ENCODE data around the gene MAOA. TPM values are rescaled to one million over a fixed set of nuclear protein-coding genes. Genes with fewer than 3 reads are reported as not detected.
"Not testable (repeated sequence)": the region's sequence is repeated elsewhere in the genome, so short reads cannot be mapped to it uniquely, and the experiment has no call there.

The MAOA gene
- total RNA-seq = 1 to 10 TPM in 1 of 2 donors, under 1 TPM in 1; 0.66 to 3.8 TPM

DNA sequence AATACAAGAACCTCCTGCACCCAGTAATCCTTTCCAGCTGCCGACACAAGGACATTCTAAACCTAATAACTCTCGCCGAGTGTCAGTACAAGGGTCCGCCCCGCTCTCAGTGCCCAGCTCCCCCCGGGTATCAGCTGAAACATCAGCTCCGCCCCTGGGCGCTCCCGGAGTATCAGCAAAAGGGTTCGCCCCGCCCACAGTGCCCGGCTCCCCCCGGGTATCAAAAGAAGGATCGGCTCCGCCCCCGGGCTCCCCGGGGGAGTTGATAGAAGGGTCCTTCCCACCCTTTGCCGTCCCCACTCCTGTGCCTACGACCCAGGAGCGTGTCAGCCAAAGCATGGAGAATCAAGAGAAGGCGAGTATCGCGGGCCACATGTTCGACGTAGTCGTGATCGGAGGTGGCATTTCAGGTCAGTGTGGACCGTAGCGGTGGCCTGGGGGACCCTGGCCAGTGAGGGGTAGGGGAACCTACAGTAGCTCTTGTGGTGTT, at the start of gene MAOA:
MAOA (plus strand) TSS at position 295 of the 490 bp plus-strand sequence; CDS start at position 338, 43 bp downstream.
- ATAC-seq = no peak
- peak; percentile 2 to 52 for DNase-seq (ENCODE audit: low spot score in 2 of 2)
- no peaks in the 10 kb centered on the region for H3K9me3 Mint-ChIP-seq
- H3K36me3 Mint-ChIP-seq = peaks cover 0 to 5% of the 10 kb centered on the region in 2 donors
- H3K27ac Mint-ChIP-seq = peak within 1 kb of the TSS; percentile 55 to 97

DNA sequence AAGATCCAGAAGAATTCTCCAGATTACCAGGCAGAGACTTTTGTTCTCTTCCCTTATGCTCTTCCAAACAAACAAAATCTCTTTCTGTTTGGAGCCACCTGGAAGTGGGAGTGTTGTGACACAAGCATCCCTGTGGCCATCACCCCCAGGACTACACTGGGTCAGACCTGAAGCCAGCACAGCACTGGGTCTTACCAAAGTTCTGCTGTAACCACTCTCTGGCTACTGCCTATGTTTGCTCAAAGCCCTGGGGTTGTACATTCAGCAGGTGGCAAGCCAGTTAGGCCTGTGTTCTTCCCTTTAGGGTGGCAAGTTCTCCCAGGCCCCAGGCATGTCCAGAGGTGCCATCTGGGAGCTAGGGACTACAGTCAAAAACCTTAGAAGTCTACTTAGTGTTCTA, 43.7 kb upstream of the MAOA start:
- H3K9me3 Mint-ChIP-seq = no peaks in the 10 kb centered on the region
- ATAC-seq = no peak

DNA sequence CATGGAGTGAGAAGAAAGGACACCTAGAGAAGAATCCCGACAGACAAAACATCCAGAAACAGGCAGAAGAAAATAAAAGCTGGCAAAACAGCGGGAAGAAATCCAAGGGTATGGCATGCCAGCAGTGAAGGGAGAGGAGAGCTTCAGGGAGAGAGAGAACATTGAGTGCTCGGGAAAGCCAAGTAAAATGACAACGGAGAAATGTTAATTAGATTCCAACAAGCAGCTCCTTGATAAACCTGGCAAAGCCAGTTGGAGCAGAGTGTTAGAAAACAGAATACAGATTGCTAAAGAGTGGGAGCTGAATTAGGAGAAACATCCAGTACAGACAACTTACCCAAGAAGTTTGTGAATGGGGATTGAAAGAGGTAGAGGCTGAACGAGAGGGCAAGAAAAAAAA, 40.4 kb upstream of the MAOA start:
- no peak overlapping the region for H3K27ac Mint-ChIP-seq
- ATAC-seq (no peak), DNase-seq (ENCODE audit: low spot score in 2 of 2) (no peak)
- H3K36me3 Mint-ChIP-seq = no peaks in the 10 kb centered on the region
- no peaks in the 10 kb centered on the region for H3K9me3 Mint-ChIP-seq

More for the DNA sequence above, 43.7 kb upstream of the MAOA start:
- H3K27ac Mint-ChIP-seq = no peak overlapping the region
- H3K36me3 Mint-ChIP-seq = no peaks in the 10 kb centered on the region
- DNase-seq (ENCODE audit: low spot score in 2 of 2) = no peak

DNA sequence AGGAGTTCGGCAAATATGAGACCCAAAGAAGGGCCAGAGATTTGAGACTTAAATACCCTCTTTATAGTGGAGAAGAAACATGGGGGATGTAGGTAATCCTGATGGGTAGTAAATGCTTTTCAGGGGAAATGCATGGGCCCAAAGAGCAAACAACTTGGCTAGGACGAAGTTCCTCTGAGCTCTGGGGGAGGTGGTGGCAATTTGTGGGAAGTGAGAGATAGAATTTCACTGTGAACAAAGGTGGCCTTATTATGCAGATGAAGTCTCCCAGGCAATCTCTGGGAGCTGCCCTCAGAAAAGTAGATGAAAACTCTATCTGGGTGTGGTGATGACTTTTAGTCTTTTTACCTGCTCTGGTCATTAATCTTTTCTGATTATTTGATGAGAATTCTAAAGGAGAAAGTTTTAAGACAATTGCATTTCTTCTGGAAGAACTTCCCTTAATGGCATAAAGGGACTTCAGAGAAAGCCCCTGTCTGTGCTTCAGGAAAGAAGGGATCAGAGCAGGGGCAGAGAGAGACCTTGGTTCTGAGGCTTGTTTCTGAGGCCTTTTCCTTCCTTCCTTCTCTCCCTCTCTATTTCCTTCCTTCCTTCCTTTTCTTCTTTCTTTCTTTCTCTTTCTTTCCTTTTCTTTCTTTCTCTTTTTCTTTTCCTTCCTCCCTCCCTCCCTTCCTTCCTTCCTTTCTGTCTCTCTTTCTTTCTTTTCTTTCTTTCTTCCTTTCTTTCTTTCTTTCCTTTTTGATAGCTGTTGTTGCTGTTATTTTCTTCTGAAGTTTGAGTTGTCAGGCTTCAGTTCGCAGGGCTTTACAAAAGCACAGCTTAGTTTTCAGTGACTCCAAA, 37.5 kb upstream of the MAOA start:
- ATAC-seq (no peak), DNase-seq (ENCODE audit: low spot score in 2 of 2) (no peak)
- H3K36me3 Mint-ChIP-seq = no peaks in the 10 kb centered on the region
- no peak overlapping the region for H3K27ac Mint-ChIP-seq
- no peaks in the 10 kb centered on the region for H3K9me3 Mint-ChIP-seq

DNA sequence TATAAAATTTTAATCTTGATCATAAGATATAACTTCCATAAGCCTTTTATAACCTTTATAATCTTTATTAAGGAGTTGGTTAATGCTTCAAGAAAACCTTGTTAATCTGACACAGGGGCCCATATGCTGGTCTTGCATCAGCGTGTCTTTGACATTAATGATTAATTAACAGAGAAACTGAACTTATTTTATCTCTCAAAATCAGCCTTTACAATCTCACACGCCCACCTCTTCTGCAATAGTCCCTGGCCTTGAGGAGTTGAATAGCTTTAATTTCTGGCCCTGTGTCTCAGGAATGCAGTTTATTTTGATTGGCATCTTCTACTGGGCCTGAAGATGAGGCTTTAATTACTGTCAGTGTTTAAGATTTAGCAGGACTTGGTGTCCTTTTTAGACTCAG, 36.2 kb upstream of the MAOA start:
- ATAC-seq; DNase-seq (ENCODE audit: low spot score in 2 of 2); H3K9me3 Mint-ChIP-seq; H3K27ac Mint-ChIP-seq; H3K36me3 Mint-ChIP-seq: not testable (repeated sequence)

DNA sequence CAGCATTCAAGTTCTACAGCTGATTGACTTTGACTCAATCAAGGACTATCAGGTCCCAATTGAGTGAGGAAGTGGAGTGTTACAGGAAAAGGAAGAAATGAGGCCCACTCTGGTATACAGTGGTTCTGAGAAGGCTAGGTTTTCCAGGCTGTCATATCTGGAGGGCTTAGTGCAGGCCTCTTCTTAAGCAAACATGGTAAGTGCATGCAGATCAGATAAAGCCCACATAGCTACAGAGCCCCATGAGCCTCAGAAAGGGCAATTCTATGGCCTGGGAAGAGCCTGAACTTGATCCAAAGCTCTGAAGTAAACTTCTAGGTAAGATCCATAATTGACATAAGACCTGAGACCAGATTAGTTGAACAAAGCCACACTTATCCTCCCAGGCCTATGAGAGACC, 29.0 kb upstream of the MAOA start:
- Mint-ChIP-seq H3K9me3 (no peaks in the 10 kb centered on the region), H3K36me3 (no peaks in the 10 kb centered on the region), H3K27ac (peak overlapping the region in 1 of 2 donors; percentile 61)
- ATAC-seq = no peak
- no peak for DNase-seq (ENCODE audit: low spot score in 2 of 2)

DNA sequence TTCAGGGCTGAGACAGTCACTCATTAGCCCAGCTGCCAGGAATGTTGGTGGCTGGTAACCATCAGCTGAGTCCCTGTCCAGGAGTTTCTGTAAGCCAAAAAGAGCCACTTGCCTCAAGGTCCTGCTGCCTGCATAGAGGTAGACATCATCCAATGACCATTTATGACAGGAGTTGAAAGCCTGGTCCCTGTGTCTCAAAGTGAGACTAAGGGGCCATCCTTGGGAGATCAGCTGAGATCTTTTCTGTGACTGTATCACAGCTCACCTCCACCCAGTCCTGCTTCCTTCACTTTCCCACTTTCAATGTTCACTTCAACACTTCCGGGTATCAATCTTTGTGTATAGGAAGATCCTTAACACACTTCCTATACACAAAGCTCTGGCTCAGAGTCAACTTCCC, 28.4 kb upstream of the MAOA start:
- ATAC-seq (peak in 1 of 2 donors; percentile 11), DNase-seq (ENCODE audit: low spot score in 2 of 2) (no peak)
- Mint-ChIP-seq H3K36me3 (no peaks in the 10 kb centered on the region), H3K9me3 (no peaks in the 10 kb centered on the region), H3K27ac (peak overlapping the region in 1 of 2 donors; percentile 61)

DNA sequence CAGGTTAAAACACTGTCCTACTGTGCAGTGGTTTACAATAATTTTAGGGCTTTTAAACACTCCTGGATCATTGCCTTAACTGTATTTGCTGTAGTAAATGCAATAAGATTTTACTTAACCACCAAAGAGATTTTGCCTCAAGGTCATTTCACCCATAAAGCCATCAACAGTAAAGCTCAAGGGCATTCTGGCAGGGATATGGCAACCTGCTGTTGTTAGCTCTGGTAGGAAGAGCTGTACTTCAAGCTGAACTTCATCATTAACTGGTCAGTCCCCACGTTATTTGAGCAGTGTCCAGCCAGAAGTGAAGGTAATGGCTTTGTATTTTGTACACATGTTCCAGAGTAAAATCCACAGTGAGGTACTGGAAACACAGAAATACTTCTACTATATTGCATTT, 26.9 kb upstream of the MAOA start:
- ATAC-seq (no peak), DNase-seq (ENCODE audit: low spot score in 2 of 2) (no peak)
- Mint-ChIP-seq H3K36me3 (no peaks in the 10 kb centered on the region), H3K27ac (no peak overlapping the region), H3K9me3 (no peaks in the 10 kb centered on the region)

DNA sequence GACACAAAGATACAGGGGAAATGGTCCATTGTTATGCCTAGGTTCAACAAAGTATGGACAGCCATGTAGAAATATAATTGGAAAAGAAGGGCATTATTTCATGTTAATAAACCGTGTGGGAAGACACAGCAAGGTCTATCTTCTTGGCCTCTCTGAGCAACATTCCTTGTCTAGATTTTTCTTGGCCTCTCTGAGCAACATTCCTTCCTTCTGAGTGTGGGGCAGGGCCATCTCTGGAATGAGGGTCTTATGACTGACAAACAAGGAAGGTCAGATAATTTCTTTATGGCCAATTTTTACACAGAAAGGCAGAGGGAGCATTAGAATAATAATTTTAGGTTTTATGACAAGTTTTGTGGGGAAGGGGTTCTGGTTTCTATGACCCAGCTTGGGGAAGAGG, 24.3 kb upstream of the MAOA start:
- DNase-seq (ENCODE audit: low spot score in 2 of 2) = no peak
- Mint-ChIP-seq H3K27ac (no peak overlapping the region), H3K36me3 (no peaks in the 10 kb centered on the region), H3K9me3 (no peaks in the 10 kb centered on the region)
- ATAC-seq = no peak

DNA sequence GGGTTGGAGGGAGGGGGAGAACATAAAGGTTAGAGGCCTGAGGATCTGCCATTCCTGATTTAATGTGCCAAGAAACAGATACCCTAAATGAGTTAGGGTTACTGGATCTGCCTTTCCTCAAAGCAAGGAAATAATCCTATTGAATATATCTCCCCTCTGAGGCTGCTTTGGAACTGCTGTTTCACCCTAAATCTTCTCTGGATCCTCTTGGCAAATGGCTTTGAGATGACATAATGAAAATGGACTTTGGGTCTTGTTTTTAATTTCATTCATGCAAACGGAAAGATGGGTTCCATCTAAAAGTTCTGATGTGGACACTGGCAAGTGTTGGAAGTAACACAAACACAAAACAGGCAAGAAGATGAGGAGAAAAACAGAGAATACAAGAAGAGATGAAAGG, 23.0 kb upstream of the MAOA start:
- H3K9me3 Mint-ChIP-seq = no peaks in the 10 kb centered on the region
- DNase-seq (ENCODE audit: low spot score in 2 of 2) (no peak), ATAC-seq (no peak)
- no peak overlapping the region for H3K27ac Mint-ChIP-seq
- H3K36me3 Mint-ChIP-seq = no peaks in the 10 kb centered on the region

DNA sequence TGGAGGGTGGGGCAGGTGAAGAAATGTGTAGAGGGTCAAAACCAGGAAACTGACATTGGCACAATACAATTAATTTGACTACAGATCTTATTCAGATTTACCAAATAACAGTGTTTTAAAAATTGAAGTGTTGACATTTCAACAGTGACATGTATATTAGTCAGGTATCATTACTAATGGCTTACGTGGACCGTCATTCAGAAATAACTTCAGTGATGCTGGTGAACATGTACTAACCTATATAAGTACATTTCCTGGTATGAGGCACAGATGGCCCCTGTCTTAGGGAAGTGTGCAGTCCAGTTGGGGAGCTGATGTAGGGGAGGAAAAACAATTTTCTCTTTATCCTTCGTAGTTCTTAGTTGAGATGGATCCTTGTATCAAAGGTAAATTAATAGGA, 22.3 kb upstream of the MAOA start:
- H3K36me3 Mint-ChIP-seq = no peaks in the 10 kb centered on the region
- ATAC-seq (no peak), DNase-seq (ENCODE audit: low spot score in 2 of 2) (no peak)
- no peak overlapping the region for H3K27ac Mint-ChIP-seq
- H3K9me3 Mint-ChIP-seq = no peaks in the 10 kb centered on the region

DNA sequence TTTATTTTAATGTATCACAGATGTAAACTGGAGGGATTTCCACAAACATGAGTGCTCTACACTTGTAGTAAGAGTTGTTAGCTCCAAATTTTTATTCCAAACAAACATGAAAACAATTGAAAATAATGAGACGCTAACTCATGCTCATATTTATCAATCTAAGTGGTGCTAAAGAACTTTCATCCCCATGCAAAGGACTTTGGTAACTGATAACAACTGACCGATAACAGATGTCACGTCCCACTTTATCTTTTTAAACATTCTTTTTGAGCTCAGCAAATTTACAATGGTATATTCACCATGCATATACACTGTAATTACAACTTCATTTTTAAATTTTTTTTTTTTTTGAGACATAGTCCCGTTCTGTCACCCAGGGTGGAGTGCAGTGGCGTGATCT, 15.6 kb upstream of the MAOA start:
- no peaks in the 10 kb centered on the region for H3K36me3 Mint-ChIP-seq
- no peak for DNase-seq (ENCODE audit: low spot score in 2 of 2)
- no peak overlapping the region for H3K27ac Mint-ChIP-seq
- no peaks in the 10 kb centered on the region for H3K9me3 Mint-ChIP-seq
- no peak for ATAC-seq

DNA sequence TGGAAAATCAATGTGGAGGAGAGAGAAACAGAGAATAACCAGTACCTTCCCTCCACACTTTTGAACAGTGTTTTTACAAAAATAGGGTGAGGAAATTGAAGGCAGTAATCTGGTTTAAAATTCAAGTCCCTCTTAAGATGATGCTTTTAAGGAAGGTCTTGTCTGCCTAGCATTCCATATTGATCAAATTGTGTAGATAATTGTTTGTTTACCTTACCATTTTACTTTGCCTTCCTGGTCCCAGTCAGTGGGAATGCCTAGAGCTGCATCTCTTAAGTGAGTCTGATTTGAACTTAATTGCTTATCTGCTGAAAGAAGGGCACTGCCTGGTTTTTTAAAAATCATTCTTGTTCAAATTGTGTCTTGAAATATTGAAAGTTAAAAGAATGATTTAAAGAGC, 14.4 kb upstream of the MAOA start:
- no peak for ATAC-seq
- H3K27ac Mint-ChIP-seq = no peak overlapping the region
- no peak for DNase-seq (ENCODE audit: low spot score in 2 of 2)
- no peaks in the 10 kb centered on the region for H3K9me3 Mint-ChIP-seq
- H3K36me3 Mint-ChIP-seq = no peaks in the 10 kb centered on the region

DNA sequence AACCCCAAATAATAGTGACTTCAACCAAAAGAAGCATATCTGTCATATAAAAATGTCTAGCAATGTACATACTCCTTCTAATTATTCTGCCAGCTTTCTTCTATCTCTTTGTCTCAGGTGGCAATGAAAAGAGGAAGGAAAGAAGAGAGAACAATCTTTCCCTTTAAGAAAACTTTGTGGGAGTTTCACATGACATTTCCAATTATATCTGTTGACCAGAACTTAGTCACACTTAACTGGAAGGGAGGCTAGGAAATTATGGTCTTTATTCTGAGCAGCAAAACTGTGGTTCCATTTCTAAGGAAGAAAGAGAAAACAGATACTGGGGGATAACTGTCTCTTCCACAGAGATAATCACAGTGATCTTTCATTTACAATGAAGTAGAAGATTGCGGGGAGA, 12.9 kb upstream of the MAOA start:
- no peaks in the 10 kb centered on the region for H3K9me3 Mint-ChIP-seq
- no peaks in the 10 kb centered on the region for H3K36me3 Mint-ChIP-seq
- peak overlapping the region in 1 of 2 donors; percentile 4 for H3K27ac Mint-ChIP-seq
- ATAC-seq (no peak), DNase-seq (ENCODE audit: low spot score in 2 of 2) (no peak)

DNA sequence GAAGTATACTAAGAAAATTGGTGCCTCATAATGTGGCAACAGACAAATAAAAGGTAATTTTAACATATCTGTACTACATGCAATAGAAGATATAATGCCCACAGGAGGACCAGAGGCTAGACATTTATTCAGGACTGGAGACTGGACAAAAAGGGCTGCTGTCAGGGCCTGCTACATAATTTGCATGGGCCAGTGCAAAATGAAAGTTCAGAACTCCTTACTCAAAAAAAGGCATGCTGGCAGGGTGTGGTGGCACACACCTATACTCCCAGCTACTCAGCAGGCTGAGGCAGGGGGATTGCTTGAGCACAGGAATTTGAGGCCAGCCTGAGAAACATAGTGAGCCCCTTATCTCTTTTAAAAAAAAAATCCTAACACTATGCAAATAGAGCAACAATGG, 12.4 kb upstream of the MAOA start:
- no peak overlapping the region for H3K27ac Mint-ChIP-seq
- no peak for ATAC-seq

DNA sequence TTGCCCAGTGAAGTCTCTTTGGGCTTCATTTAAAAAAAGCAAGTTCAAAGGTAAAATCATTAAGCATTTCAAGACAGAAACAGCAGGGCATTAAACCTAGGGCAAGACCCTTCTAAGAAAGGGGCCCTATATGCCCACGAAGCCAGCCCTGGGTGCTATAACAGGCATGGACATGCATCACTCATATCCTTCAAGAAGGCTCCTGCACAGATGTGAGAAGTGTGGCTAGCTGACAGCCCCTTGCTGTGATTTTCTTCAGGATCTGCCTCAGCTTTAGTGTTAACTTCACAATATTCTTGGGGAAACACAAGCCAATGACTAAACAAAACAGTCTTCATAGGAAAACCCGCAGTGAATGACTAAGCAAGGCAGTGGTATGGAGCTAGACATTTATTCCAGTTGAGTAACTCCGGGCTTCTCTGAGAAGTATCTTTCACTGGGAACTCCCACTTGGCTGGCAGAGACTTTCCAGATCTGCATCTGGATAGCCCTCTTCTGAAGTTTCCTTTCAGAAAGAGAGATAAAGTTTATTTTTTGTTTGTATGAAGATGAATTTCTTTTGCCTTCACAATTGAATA, 11.9 kb upstream of the MAOA start:
- DNase-seq (ENCODE audit: low spot score in 2 of 2) (no peak), ATAC-seq (peak in 1 of 2 donors; percentile 58)
- Mint-ChIP-seq H3K36me3 (no peaks in the 10 kb centered on the region), H3K27ac (no peak overlapping the region), H3K9me3 (no peaks in the 10 kb centered on the region)

More for the DNA sequence above, 12.4 kb upstream of the MAOA start:
- no peak for DNase-seq (ENCODE audit: low spot score in 2 of 2)
- Mint-ChIP-seq H3K36me3 (no peaks in the 10 kb centered on the region), H3K9me3 (no peaks in the 10 kb centered on the region)

DNA sequence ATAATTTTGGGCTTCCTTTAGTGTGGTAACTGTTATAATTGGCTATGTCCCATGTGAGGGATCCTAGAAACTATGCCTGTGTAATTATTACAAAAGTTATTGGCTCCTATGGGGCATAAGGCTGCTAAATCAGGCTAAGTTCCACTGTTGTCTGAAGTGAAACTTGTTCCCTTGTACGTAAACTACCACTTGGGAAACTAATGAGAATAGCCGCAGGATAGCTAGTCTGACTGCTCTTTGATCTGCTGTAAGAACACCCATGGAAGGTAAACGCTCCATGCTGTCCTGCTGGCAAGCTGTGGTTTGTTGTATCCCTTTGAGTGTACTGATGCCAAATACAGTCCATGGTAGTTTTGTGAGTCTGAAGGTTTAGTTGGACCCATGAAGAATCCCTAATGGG, 9.3 kb upstream of the MAOA start:
- no peak for ATAC-seq
- no peaks in the 10 kb centered on the region for H3K9me3 Mint-ChIP-seq
- no peak overlapping the region for H3K27ac Mint-ChIP-seq
- no peaks in the 10 kb centered on the region for H3K36me3 Mint-ChIP-seq
- DNase-seq (ENCODE audit: low spot score in 2 of 2) = no peak

All from activated naive CD4-positive, alpha-beta T cell treated with anti-CD3 and anti-CD28 coated beads, Interleukin-2, amount 50 U/mL, for 72 hours (primary cell).